Osteoblast (primary cell): ENCODE measurements around the gene MCCD1. TPM values are rescaled to one million over a fixed set of nuclear protein-coding genes. Genes with fewer than 3 reads are reported as not detected.
A peak's percentile ranks its signal among the peaks of the same experiment; 100 is the strongest.

ENCODE experiments used
- DNase-seq: peaks from one replicate; pipeline ENCODE4 v3.0.0; 2011; ENCODE audit warnings: low spot score, mixed read lengths; ENCODE audit not compliant: insufficient read length; ENCODE audit errors: missing footprints
- H2AFZ ChIP-seq: 2 replicates; pipeline ENCODE4 v1.6.0; 2011; ENCODE audit warnings: mild to moderate bottlenecking, low read length
- H3K27ac ChIP-seq: 2 replicates; pipeline ENCODE4 v1.5.1; 2011; ENCODE audit warnings: mild to moderate bottlenecking, low read depth, low read length, moderate library complexity
- H3K27me3 ChIP-seq: 2 replicates; pipeline ENCODE4 v1.6.0; 2012; ENCODE audit warnings: mild to moderate bottlenecking, control low read depth, inconsistent platforms, low read length, moderate library complexity; ENCODE audit not compliant: insufficient read depth
- H3K36me3 ChIP-seq: 2 replicates; pipeline ENCODE4 v1.5.1; 2011; ENCODE audit warnings: mild to moderate bottlenecking, low read length, control low read depth, moderate library complexity; ENCODE audit not compliant: insufficient read depth
- H3K4me1 ChIP-seq: 2 replicates; pipeline ENCODE4 v1.5.1; 2011; ENCODE audit warnings: mild to moderate bottlenecking, low read length, control low read depth, moderate library complexity; ENCODE audit not compliant: insufficient read depth
- H3K4me2 ChIP-seq: 2 replicates; pipeline ENCODE4 v1.6.0; 2011; ENCODE audit warnings: mild to moderate bottlenecking, low read length; ENCODE audit not compliant: insufficient read depth
- H3K4me3 ChIP-seq: fragments of 200-600 bp; sonication (generic); 3 replicates; pipeline ENCODE4 v1.5.1; 2012; ENCODE audit warnings: mild to moderate bottlenecking, low read length, inconsistent platforms; ENCODE audit not compliant: insufficient read depth
- H3K79me2 ChIP-seq: 2 replicates; pipeline ENCODE4 v1.6.0; 2012; ENCODE audit warnings: mild to moderate bottlenecking, low read length, control low read depth, inconsistent platforms; ENCODE audit not compliant: insufficient read depth
- H3K9me3 ChIP-seq: 2 replicates; pipeline ENCODE4 v1.5.1; 2011; ENCODE audit warnings: low read depth, low read length, control low read depth
- H4K20me1 ChIP-seq: 2 replicates; pipeline ENCODE4 v1.6.0; 2012; ENCODE audit warnings: mild to moderate bottlenecking, low read length, control low read depth; ENCODE audit not compliant: insufficient read depth
- CTCF ChIP-seq: IDR thresholded peaks from 2 replicates; pipeline ENCODE4 v1.5.1; 2011; ENCODE audit warnings: mild to moderate bottlenecking, low read depth, low read length, moderate library complexity; ENCODE audit errors: extremely low read depth
- total RNA-seq: library from RNA; depleted of rRNA; stranded (reverse); fragments of >200 nt; gene quantifications from 2 replicates; pipeline ENCODE4 v1.2.3, GENCODE V29; 2012

The MCCD1 gene
- total RNA-seq, 1 donor = not detected

- no peak overlapping the region for H3K4me3 ChIP-seq
Measured at GRCh38 chr6:31535538-31536324, 7.0 kb downstream of the MCCD1 start.

GRCh38 chr6:31538805-31539400, 10.1 kb downstream of the MCCD1 start:
- Histone ChIP-seq H3K36me3 (peaks cover 66% of the 10 kb centered on the region), H2AFZ (no peak overlapping the region), H3K9me3 (no peaks in the 10 kb centered on the region), H3K27ac (peak overlapping the region; percentile 99), H3K4me3 (peak overlapping the region; percentile 95), H3K27me3 (no peaks in the 10 kb centered on the region), H4K20me1 (peaks cover 67% of the 10 kb centered on the region), H3K4me2 (peak overlapping the region; percentile 97), H3K4me1 (peaks cover 23% of the 10 kb centered on the region), H3K79me2 (peaks cover 78% of the 10 kb centered on the region)
- TF ChIP-seq CTCF = no peak
- DNase-seq = no peak

More at GRCh38 chr6:31535538-31536324, 7.0 kb downstream of the MCCD1 start:
- H3K79me2 ChIP-seq = peaks cover 67% of the 10 kb centered on the region
- H3K4me1 ChIP-seq = peaks cover 19% of the 10 kb centered on the region
- peaks cover 97% of the 10 kb centered on the region for H3K36me3 ChIP-seq
- no peak for TF ChIP-seq CTCF
- H4K20me1 ChIP-seq = peaks cover 88% of the 10 kb centered on the region
- H3K27me3 ChIP-seq = no peaks in the 10 kb centered on the region
- no peak for DNase-seq
- no peak overlapping the region for H3K27ac ChIP-seq
- no peak overlapping the region for H2AFZ ChIP-seq
- H3K9me3 ChIP-seq = no peaks in the 10 kb centered on the region
- no peak overlapping the region for H3K4me2 ChIP-seq

- TF ChIP-seq CTCF = no peak
- peak overlapping the region; percentile 95 for H3K4me3 ChIP-seq
- H2AFZ ChIP-seq = no peak overlapping the region
- peaks cover 23% of the 10 kb centered on the region for H3K4me1 ChIP-seq
- H3K79me2 ChIP-seq = peaks cover 63% of the 10 kb centered on the region
- H3K9me3 ChIP-seq = no peaks in the 10 kb centered on the region
- DNase-seq = no peak
- peak overlapping the region; percentile 99 for H3K27ac ChIP-seq
- peaks cover 49% of the 10 kb centered on the region for H3K36me3 ChIP-seq
- H3K4me2 ChIP-seq = peak overlapping the region; percentile 97
- H3K27me3 ChIP-seq = no peaks in the 10 kb centered on the region
- peaks cover 50% of the 10 kb centered on the region for H4K20me1 ChIP-seq
Measured at GRCh38 chr6:31540640-31541039, 11.9 kb downstream of the MCCD1 start.

GRCh38 chr6:31541059-31541657, 12.4 kb downstream of the MCCD1 start:
- Histone ChIP-seq H3K27ac (peak overlapping the region; percentile 99), H3K4me1 (peaks cover 23% of the 10 kb centered on the region), H2AFZ (peak overlapping the region; percentile 97), H3K9me3 (no peaks in the 10 kb centered on the region), H4K20me1 (peaks cover 45% of the 10 kb centered on the region), H3K27me3 (no peaks in the 10 kb centered on the region), H3K4me3 (peak overlapping the region; percentile 95), H3K79me2 (peaks cover 58% of the 10 kb centered on the region), H3K4me2 (peak overlapping the region; percentile 97), H3K36me3 (peaks cover 44% of the 10 kb centered on the region)
- peak; percentile 37 for DNase-seq
- no peak for TF ChIP-seq CTCF
